Right lung (tissue), 10 donors: ENCODE measurements around the gene PTTG1. TPM values are rescaled to one million over a fixed set of nuclear protein-coding genes. Genes with fewer than 3 reads are reported as not detected.
A peak's percentile ranks its signal among the peaks of the same experiment; 100 is the strongest.

Source experiments
- DNase-seq, 2 donors: peaks; one replicate each; pipeline ENCODE4 v3.0.0-alpha.2; 2013
- long read RNA-seq, 8 donors: transcript quantifications; one replicate each; lab custom pipeline, GENCODE V29; 2026
- polyA plus RNA-seq, 5 donors: library from polyadenylated mRNA; unstranded; fragments of 120-200 nt; gene quantifications; one replicate each; pipeline versions ENCODE4 v1.2.1 to v1.2.3, GENCODE V29; 2013; ENCODE audit warnings: inconsistent platforms in 1 of 5, low replicate concordance in 1 of 5; ENCODE audit not compliant: insufficient read length in 5 of 5, insufficient read depth in 1 of 5

The PTTG1 gene
- 100 to 1,000 TPM in 1 of 5 donors, 10 to 100 TPM in 4; 40.1 to 121 (median 69.5) TPM for polyA plus RNA-seq
- long read RNA-seq, donor 1, transcript PTTG1-207 (3 exons, 434 nt): minor isoform, 5 of 137 reads
- long read RNA-seq, donor 1, transcript PTTG1-202 (5 exons, 1,070 nt): minor isoform, 17 of 137 reads
- long read RNA-seq, donor 1, transcript PTTG1-201 (6 exons, 753 nt): major isoform, 37 of 137 reads
- long read RNA-seq, donor 1, partial matches to known transcripts: 74 of 137 reads
- long read RNA-seq, donor 1, other reads (novel, unspliced or antisense): 0 of 137 reads
- long read RNA-seq, donor 2, transcript PTTG1-201 (6 exons, 753 nt): major isoform, 46 of 123 reads
- long read RNA-seq, donor 2, transcript PTTG1-202 (5 exons, 1,070 nt): minor isoform, 21 of 123 reads
- long read RNA-seq, donor 2, partial matches to known transcripts: 52 of 123 reads
- long read RNA-seq, donor 2, other reads (novel, unspliced or antisense): 0 of 123 reads
- long read RNA-seq, donor 3, transcript PTTG1-205 (6 exons, 895 nt): minor isoform, 5 of 115 reads
- long read RNA-seq, donor 3, transcript PTTG1-201 (6 exons, 753 nt): major isoform, 28 of 115 reads
- long read RNA-seq, donor 3, transcript PTTG1-202 (5 exons, 1,070 nt): minor isoform, 27 of 115 reads
- long read RNA-seq, donor 3, partial matches to known transcripts: 53 of 115 reads
- long read RNA-seq, donor 3, other reads (novel, unspliced or antisense): 0 of 115 reads
- long read RNA-seq, donor 4, transcript PTTG1-201 (6 exons, 753 nt): major isoform, 14 of 53 reads
- long read RNA-seq, donor 4, transcript PTTG1-202 (5 exons, 1,070 nt): minor isoform, 13 of 53 reads
- long read RNA-seq, donor 4, partial matches to known transcripts: 21 of 53 reads
- long read RNA-seq, donor 4, other reads (novel, unspliced or antisense): 0 of 53 reads
- long read RNA-seq, donor 5, transcript PTTG1-201 (6 exons, 753 nt): major isoform, 95 of 312 reads
- long read RNA-seq, donor 5, transcript PTTG1-205 (6 exons, 895 nt): minor isoform, 5 of 312 reads
- long read RNA-seq, donor 5, transcript PTTG1-202 (5 exons, 1,070 nt): minor isoform, 46 of 312 reads
- long read RNA-seq, donor 5, partial matches to known transcripts: 162 of 312 reads
- long read RNA-seq, donor 5, other reads (novel, unspliced or antisense): 0 of 312 reads
- long read RNA-seq, donor 6, transcript PTTG1-201 (6 exons, 753 nt): major isoform, 29 of 87 reads
- long read RNA-seq, donor 6, transcript PTTG1-202 (5 exons, 1,070 nt): minor isoform, 14 of 87 reads
- long read RNA-seq, donor 6, partial matches to known transcripts: 43 of 87 reads
- long read RNA-seq, donor 6, other reads (novel, unspliced or antisense): 0 of 87 reads
- long read RNA-seq, donor 7, transcript PTTG1-202 (5 exons, 1,070 nt): minor isoform, 6 of 79 reads
- long read RNA-seq, donor 7, transcript PTTG1-205 (6 exons, 895 nt): minor isoform, 5 of 79 reads
- long read RNA-seq, donor 7, transcript PTTG1-201 (6 exons, 753 nt): major isoform, 28 of 79 reads
- long read RNA-seq, donor 7, partial matches to known transcripts: 38 of 79 reads
- long read RNA-seq, donor 7, other reads (novel, unspliced or antisense): 0 of 79 reads
- long read RNA-seq, donor 8, transcript PTTG1-202 (5 exons, 1,070 nt): minor isoform, 10 of 65 reads
- long read RNA-seq, donor 8, transcript PTTG1-201 (6 exons, 753 nt): major isoform, 15 of 65 reads
- long read RNA-seq, donor 8, partial matches to known transcripts: 38 of 65 reads
- long read RNA-seq, donor 8, other reads (novel, unspliced or antisense): 0 of 65 reads

DNA sequence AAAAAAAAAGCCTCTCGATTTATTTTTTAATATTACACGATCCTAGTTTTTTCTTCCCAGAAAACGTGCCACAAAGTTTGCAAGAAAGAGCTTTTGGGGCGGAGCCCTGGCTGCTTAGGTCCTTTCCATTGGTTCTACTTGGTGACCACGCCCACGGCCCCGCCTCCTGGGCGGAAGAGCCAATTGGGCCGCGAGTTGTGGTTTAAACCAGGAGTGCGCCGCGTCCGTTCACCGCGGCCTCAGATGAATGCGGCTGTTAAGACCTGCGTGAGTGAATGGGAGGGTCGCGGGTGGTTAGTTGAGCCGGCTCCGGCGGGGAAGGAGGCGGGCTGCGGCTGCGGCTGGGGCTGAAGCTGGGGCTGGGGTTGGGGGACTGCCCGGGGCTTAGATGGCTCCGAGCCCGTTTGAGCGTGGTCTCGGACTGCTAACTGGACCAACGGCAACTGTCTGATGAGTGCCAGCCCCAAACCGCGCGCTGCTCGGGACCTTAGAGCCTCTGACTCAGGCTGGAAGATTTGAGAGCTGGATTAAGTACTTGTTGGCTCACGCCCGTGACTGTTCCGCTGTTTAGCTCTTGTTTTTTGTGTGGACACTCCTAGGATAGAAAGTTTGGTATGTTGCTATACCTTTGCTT is at the start of gene PTTG1:
TSS of gene PTTG1 (plus strand) at position 231 of the 634 bp plus-strand sequence. CDS start 458 bp downstream, outside the sequence.
- DNase-seq: peak; percentile 96 to 97

DNA sequence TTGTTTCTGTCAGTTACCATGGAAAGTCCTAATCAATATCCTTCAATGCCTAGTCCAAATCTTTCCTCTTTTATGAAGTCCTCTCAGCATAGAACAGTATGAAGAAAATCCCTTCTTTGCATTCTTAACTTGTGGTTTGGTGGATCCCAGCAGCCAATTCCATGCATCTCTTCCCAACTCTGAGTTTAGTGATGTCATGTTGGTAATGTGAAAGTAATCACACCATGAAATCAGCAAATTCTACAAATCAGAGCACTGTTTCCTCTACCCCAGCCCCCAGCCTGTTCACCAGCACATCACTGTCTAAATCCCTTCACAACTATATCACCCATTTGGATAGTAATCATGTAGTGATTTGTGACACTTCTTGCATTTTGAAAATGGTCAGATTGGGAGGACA is 46.5 kb upstream of the PTTG1 start:
- no peak for DNase-seq

DNA sequence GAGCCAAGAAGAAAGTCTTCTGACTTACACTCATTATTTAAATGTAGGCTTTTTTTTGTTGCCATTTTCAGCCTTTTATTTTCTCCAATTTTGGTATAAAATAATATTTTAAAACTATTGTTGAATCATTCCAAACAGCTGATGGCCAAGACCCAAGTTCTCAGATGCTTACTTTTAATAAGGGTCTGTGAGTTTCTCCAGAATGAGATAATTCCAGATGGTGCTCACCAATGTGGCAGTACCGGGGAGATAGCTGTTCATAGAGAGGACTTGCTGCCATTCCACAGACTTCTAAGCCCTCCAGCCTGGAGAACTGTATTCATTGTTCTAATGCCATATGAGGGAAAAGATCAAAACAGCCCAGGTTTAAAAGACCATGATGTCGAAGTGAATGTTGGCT is 46.0 kb upstream of the PTTG1 start:
- no peak for DNase-seq

DNA sequence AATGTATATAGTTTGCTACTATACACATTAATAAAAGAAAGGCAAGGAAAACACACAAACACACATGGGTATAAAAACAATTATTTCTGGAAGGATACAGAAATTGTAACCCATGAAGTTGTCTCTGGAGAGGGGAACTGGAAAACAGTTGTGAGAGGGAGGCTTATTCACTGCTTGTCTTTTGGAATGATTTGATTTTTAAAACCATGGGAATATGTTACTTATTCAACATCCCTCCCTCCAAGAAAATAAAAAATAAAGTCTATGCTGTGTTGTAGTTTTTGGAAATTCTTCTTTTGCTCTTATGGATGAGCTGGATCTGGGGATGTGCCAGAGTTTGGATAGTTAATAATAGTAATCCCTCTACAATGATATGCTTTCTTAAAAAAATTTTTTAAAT is 45.2 kb upstream of the PTTG1 start:
- DNase-seq: no peak

DNA sequence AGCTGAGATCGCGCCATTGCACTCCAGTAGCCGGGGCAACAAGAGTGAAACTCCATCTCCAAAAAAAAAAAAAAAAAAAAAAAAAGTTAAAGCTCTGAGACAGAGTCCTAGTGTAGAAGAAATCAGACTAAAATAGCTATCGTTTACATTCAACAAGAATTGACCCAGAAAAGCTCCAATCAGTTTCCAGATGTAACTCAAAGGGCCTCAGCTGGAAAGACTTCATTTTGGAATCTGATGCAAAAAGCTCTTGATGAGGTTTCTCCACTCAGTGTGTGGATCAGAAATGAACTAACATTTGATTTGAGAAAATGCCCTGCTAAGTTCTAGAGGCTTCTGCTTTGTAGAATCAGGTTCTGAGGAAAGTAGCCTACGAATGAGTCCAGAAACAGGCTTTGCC is 44.0 kb upstream of the PTTG1 start:
- DNase-seq: no peak

DNA sequence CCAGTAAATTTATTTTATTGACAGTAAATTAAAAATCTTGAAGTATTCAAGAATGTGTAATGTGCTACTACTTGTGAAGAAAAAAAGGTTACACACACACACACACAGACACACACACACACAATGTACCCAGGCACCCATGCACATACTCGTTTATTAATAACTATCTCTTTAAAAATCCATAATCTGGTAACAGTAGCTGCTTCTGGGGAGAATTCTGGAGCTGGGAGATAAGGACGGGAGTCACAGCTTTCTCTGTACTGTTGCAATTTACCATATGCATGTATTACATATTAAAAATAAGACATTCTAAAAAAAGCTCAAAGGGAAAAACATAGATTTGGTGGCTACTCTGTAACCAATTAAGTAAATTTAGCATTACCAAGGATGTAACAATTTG is 43.3 kb upstream of the PTTG1 start:
- no peak for DNase-seq

DNA sequence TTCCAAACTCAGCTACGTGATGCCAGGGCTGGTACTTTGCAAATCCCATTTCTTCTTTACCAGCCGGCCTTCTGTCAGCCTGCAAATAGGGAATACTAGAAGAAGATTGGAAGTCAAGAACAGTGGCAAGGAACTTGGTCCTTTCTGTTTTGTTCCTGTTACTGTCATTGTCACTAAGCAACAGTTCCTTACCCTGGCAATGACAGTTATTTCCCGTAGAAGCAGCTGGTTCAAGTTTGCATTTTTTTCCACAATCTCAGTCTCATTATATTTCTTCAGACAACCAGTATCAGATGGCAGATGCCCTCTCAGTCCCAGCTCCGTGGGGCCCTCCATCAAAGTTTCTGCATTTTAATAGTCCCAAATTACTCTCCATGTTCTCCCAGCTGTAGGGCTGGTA is 42.1 kb upstream of the PTTG1 start:
- no peak for DNase-seq

DNA sequence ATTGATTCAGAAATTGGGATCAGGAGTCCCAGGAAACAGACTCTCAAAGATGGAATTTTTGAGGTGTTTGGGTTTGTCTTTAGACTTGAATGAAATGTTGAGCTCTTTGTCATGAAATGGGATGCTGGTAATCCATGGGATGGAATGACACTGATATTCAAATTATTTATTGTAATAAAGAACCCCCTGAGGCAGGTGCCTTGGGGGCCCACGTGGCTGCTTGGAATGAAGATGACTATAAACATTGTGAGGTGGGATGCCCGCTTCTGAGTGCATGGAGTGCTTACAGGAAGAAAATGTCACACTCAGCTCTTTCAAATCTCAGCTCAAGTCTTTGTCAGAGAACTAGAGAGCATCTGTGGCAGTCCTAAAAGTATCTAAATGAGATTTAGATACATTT is 41.6 kb upstream of the PTTG1 start:
- no peak for DNase-seq

DNA sequence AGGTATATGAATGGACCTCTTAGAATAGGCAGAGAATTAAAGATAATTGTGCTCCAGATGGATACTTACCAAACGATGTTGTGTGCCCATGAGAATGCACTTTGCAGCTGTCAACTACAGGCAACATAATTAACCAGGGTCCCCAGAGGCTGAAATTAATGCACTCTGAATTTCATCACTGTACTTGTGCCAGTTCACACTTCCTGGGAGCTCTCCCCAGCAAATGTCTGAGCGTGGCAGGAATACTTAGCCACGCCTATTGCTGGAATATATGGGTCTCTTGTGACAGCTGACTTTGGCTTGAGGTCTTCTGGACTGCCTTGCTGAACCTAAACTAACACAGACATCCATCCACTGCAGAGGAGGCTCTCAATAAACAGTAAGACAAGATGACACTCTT is 39.3 kb upstream of the PTTG1 start:
- DNase-seq: no peak

DNA sequence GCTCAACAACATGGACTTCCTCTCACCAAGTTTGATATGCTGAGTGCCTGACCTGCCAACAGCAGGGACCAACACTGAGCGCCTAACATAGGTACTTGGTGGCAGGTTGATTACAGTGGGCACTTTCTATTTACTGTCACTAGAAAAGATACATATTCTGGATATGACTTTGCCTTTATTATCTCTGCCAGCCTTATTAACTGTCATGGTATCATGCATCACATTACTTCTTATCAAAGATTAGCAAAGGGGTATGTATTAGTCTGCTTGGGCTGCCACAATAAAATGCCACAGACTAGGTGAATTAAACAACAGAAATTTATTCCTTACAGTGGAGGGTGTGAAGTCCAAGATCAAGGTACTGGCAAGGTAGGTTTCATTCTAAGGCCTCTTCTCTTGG is 37.0 kb upstream of the PTTG1 start:
- DNase-seq: no peak

DNA sequence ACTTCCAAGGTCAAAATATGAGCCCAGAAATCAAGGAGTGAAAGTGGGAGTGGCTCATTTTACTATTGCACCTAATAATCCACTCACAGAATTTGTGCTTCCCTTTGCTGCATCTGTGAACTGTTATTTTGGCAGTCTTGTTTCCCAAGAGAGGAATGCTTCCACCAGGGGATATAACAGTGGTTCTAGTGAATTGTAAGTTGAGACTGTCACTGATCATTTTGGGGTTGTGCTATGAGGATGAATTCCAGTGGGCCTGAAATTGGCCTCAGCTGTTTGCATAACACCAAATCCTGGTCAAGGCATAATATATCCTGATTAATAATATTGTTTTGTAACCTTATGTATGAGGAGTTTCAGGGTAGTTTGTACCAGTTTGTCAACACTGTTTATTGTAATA is 36.2 kb upstream of the PTTG1 start:
- DNase-seq: no peak

DNA sequence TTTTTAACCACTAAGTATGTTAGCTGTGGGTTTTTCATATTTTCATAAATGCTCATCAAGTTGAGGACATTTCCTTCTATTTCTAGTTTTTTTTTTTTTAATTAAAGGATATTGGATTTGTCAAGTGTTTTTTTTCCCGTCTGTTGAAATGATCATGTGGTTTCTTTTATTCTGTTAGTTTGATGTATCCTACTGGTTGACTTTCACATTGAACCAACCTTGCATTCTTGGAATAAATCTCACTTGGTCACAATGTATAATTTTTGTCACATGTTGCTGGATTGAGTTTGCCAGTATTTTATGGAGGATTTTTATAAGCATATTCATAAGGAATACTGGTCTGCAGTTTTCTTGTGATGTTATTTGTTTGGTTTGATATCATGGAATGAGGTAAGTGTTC is 34.2 kb upstream of the PTTG1 start:
- DNase-seq: no peak

DNA sequence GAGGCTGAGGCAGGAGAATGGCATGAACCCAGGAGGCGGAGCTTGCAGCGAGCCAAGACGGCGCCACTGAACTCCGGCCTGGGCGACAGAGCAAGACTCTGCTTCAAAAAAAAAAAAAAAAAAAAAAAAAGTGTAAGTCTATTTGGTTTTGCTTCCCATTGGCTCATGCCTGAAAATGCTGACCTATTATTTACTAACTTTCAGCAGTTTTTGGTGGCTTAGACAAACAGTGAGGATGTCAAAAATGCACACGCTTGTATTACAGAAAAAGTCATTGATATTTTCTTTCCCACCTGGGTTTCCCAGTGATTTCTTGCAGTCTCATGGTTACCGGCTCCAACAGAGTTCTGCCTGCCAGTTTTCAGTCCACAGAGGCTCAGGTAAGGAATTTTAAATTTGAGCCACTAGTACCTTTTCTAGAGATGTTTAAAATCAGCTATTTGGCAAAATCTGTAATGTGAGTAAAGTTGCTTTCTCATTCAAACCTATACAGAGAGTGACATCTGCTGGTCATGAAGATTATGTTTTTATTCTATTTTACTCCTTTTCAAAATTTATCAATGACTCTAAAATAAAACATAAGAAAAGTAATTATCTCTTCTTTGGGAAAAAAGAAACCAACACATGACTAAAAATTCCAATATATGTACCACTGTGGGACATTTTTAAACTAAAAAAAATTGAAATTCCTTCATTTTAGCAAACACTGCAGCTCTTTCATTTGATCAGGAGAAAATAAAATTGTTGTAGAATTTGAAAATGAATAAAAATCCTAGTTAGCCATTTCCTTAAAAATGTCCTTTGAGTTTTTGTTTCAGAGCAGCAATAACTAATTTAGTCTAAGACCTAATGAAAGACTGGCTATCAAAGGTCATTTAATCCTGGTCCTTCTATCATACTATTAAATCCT is 30.6 kb upstream of the PTTG1 start:
- no peak for DNase-seq

DNA sequence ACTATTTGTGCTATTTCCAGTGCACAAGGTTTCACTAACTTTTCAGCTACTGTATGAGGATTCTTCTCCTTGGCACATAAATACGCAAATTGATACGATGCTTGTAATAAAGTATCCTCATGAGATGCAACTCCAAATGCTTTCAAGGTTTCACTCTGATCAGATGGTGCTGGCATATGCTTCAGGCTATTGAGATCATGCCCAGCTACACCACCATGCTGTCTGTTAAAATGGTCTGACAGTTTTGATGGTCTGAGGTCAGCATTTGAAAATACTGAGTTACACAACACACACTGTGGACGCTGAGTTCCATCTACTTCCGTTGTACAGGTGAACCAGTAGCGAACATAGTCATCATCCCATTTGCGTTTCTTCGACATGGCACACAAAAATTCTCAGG is 26.5 kb upstream of the PTTG1 start:
- DNase-seq: no peak

DNA sequence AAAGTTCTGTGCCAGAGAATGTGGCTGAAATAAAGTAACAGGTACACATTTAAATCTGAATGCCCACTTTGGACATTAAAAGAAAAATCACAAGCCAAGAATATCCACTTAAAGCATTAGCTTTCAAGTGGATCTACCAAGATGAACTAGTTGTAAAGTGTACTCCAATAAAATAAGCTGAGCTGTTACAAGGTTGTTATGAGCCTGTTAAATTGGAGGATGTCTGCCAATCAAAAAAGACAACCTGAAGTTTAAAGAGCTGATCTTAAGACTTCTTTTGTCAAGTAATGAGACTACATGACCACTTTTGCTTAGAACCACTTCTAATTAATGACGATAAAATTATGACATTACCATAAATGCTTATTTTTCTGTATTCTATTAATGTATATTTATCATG is 24.2 kb upstream of the PTTG1 start:
- no peak for DNase-seq

DNA sequence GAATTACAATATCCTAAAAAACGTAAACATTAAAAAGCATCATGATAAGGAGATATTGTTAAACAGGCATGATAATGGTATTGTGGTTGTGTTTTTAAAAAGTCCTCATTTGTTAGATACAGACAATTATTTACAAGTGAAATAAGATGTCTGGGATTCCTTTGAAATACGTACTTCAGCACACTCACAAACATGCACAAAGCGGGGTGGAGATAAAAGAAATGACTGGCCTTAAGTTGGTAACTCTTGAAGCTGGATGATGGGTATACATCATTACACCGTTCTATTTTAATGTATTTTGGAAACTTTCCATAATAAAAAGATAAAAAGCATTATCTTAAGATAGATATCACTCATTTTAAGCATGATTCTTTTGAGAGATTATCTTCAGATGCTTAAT is 22.8 kb upstream of the PTTG1 start:
- no peak for DNase-seq

DNA sequence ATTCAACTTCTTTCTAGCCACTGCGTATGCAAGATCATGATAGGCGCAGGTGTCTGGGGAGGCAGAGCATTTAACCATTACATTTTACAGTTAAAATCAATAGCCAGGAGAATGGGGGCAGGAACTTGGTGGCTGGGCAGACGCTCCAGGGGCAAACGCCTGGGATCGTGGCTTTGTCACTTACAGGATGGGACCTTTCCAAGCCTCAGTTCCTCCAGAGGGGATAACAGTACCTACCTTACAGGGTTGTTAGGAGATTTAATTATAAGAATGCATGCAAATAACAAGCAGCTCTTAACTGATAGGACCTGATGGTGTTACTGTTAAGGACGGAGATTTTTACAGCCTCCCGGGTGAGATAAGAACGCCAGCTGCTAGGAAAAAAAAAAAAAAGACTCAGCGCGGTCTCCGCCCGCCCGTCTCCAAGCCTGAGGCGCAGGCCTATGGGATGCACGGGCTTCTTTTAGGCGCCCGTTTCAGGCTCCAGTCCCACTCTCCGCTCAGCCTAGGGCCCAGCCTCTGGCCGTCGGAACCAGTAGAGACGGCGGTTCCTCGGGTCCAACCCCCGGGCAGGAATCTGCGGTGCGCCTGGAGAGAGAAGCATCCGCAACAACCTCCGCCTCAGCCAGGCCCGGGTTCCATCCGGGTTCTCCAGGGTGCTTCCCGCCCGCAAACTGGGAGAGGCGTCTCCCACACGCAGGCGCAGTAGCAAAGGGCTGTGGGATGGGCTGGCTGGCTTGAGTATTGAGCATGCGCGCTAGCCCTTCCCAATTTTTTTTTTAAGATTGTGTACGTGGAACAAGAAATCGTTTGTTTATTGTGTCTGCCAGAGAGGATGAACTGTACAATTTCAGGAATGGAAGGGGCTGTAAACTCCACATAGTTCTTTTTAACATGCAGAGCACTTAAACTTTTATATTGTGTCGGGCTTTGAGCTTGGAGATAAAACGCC is 22.0 kb upstream of the PTTG1 start, which contains the start of gene FAM200C:
TSS of gene FAM200C (minus strand) at position 653 of the 952 bp plus-strand sequence. CDS start 4,564 bp downstream, outside the sequence.
- DNase-seq: peak; percentile 92 to 93
